Epithelial cell of prostate (primary cell): ENCODE data around the gene SOWAHA.

ENCODE experiments used
- DNase-seq: peaks from one replicate; pipeline ENCODE4 v3.0.0-alpha.2; 2011; ENCODE audit warnings: low read depth, low spot score
- H3K27ac ChIP-seq: fragments of 450-650 bp; 2 replicates; pipeline ENCODE4 v1.5.1; 2017; ENCODE audit warnings: mild to moderate bottlenecking

The SOWAHA gene

DNA sequence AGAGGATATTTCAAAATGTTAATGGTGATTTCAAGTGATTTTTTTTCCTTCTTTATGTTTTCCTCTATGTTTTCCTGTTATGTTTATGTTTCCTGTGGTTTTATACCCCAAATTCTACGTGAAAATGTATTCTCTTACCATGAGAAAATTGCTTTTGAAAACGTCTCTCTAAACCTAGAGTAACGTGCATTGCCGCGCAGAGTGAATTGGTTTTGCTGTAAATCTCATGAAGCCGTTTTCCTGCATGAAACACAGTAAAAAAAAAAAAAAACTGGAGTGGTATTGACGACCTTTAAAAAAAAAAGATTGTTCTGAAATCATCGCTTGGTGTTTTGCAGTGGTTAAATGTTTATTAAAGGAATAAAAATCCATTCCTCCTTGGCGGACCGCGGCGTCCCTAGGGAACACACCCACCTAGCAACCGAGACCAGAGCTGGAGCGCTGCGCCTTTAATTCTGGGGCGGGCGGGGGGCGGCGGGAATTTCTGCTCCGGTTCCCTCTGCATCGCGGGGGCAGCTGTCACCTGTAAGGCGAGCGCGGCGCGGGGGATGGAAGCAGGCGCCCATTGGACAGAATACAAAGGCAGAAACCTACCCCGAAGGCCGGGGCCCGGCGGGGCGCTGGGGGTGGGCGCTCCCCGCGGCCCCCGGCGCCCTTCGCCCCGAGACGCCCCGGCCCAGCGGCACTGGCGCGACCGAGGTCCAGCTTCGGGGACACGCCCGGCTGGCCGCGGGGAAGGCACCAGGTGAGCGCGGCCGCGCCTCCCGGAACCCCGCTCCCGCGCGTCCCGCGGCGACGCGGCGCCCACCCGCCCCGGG is at the start of gene SOWAHA:
Gene SOWAHA, plus strand, starts transcription at position 522 of the 818 bp plus-strand sequence. CDS start 320 bp downstream, outside the sequence.
- DNase-seq: no peak
- no peak within 1 kb of the TSS for H3K27ac ChIP-seq

DNA sequence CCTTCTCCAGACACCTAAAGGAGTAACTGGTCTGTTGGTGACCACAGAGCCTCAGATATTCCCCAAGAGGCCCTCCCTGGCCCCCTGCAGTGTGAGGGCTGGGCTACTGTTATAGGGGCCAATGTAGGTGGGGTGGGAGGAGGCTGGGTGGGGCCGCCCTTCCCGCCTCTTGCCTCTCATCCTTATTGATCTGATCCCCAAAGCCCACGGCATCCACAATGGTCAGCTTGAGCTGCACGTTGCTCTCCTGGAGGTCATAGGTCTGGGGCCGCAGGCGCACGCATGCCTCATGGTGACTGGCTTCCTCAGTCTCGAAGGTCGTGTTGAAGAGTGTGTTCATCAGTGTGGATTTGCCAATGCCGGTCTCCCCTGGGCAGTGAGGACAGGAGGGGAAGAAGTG is 49.1 kb upstream of the SOWAHA start:
- no peak overlapping the region for H3K27ac ChIP-seq
- no peak for DNase-seq

DNA sequence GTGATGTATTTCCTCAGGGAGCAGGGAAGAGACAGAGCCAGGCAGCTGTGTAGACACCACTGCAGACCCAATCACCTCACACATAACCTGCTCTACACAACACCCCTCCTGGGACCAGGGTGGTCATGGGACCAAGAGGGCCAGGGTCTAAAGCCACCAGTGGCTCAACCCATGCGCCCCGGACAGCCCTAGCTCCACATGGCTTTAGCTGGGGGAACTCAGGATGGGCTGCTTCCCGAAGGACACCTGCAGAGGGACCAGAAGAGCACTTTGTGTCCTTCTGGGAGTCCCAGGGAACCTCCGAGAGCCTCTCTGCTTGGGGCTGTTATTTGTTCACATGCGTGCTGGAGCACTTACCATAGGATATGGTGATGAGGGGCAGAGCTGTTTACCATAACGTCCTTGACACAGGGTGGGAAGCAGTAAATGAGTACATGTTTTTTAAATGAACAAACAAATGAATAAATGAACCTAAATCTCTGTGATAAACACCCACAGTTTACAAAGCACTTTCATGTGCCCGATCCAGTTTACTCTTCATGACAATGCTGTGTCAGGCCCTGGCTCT is 48.3 kb upstream of the SOWAHA start:
- DNase-seq: no peak
- H3K27ac ChIP-seq: no peak overlapping the region

DNA sequence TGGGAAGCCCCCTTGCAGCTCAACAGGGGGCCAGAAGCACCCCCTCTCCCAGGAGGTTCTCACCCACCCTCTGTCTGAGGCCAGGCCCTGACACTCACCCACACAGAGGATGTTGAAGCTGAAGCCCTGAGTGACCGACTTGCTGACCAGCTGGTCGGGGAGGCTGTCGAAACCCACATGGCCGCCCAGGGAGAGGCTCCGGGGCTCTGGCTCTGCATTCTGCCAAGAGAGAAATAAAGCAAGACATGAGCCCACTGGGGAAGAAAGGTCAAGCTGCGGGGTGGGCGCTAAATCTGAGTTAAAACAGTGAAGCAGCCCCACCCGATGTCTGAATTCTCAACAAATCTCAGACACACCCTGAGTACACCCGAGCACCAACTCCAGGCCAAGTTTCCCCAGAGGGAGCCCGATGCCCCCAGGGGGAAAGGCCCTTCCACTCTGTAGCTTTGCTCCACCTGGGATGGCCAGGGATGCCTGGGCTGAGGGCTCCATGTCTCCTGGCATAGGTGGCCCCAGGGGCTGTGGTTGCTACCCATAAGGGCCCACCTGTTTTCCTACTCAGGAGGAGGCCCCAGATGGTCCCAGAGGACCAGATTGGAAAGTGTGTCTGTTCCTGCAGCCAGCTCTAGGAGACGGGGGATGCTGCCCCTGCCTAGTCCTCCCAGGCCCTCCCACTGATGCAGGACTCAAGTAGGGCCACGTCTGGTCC is 47.6 kb upstream of the SOWAHA start:
- no peak for DNase-seq
- no peak overlapping the region for H3K27ac ChIP-seq

DNA sequence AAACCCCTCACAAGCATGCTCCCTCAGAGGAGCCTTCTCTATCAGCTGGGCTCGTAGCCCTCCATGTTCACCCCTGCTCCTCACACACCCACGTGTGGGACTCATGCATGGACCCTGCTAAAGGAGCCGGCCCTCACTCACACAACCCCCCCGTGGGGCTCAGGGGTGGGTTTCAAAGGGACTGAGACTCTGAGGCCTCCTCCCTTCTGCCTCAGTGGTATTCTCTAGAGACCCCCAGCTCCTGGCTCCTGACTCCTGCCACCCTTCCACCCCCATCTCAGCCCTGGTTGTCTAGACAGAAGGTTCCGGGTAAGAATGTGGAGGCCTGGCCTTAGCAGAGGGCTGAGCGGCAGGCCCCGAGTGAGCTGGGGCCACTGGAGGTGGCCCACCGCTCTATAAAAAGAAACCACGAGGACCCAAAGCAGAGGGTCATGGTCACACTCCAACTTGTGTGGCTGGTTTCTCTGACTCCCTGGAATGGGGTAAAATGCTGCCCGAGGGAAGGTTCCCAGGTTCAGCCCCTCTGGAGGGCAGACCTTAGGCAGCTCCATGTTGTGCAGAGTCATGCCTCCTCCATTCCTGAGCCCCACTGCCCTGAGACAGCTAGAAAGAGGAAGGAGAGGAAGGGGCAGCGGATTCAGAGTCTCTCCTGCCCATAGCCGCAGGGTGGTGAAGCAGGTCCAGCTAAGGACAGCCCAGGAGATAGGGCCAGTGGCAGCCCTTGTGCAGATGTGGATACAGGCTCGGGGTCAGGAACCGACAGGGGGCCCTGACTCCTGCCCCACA is 46.9 kb upstream of the SOWAHA start:
- no peak overlapping the region for H3K27ac ChIP-seq
- no peak for DNase-seq

DNA sequence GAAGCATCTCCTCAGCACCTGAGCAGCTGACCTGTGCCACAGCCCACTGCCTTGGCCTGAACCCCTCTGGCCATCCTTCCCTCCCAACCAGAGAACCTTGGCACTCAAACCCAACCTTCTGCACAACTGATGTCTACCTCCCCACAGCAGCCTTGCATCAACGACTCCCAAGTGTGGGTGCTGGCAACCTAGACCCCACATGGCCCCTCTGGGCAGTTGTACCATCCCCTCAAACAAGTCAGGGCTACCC is 46.4 kb upstream of the SOWAHA start:
- no peak for DNase-seq
- no peak overlapping the region for H3K27ac ChIP-seq

DNA sequence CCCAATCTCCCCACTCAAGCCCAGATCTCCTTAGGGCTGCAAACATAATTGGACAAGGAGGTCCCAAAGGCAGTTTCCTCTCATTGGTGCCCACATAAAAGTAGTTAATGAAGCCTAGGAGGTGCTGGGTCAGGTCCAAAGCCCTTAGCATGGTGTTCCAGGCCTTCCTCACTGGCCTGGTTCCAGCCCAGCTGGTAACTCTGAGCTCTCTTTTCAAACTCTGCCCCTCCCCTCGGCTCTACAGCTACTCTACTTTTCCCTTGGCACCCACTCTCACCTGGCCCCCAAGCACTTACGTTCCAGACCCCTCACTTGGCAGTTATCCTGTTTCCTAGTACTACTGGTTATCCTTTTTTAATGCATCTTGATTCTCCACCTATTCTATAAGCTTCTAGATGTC is 46.0 kb upstream of the SOWAHA start:
- DNase-seq: no peak
- H3K27ac ChIP-seq: no peak overlapping the region

DNA sequence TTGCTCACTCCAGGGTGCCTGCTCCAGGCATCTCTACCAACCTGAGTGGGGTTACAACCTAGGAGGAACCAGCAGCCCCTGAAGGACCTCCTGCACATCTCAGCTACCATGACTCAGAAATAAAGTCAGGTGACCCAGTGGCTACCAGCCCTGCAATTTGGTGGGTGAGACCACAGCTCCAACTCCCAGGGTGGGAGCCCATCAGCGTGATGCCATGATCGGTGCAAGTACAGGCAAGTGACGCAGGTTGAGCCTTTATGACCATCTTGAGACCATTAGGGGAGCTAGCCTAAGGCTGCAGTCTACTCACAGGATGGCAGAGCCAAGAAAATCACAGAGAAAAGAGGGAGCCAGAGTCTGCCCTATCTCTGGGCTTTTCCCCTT is 44.6 kb upstream of the SOWAHA start:
- DNase-seq: no peak
- H3K27ac ChIP-seq: no peak overlapping the region

DNA sequence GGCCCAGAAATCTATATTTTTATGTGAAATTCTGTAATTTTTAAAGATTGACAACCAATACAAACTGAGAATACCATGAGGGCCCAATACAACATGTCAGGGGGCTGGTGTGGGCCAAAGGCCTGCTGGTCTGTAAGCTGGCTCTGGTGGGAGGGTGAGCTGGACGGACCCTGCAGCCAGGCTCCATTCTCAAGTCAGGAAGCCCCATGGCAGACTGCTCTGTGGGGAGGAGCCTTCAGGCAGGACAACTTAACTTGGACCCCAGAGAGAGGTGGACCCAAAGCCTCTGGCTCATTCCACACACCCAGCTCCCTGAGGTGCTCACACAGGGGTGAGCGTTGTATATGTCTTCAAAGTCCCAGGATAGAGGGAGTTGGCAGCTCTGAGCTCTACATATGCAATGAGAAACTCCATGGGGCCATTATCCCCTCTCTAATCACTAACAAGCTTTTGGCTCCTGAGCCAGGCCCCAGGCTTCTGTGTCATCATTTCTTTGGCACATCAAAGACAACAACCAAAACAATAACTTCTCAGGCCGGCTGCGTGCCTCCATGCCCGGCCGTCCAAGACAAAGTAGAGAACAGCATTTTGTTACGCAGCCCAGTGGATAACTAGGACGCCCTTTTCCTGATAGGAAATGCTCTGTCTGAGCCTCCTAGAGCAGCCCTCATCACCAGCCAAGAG is 42.5 kb upstream of the SOWAHA start:
- no peak for DNase-seq
- H3K27ac ChIP-seq: no peak overlapping the region

DNA sequence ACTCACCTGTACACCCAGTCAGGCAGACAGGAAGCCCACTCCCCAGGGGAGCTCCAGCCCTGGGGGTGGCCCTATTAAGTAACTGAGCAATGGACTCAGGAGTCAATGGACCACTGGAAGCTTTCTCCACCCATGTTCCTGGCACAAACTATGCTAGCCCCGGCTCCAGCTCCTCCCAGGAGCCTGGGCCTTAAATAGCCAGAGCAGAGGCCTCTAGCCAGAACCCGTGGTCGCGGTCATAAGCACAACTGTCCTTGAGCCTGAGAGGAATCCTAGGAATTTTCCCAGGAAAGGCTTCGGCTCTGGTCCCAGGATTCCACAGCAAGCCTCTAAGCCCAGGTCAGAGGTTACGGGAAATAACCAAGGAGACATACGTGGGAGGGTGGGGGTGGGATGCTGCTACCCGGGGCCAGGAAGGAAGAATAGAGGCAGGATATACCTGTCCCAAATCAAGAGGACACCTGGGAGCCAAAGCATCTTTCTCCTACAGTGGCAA is 41.6 kb upstream of the SOWAHA start:
- no peak overlapping the region for H3K27ac ChIP-seq
- DNase-seq: no peak

DNA sequence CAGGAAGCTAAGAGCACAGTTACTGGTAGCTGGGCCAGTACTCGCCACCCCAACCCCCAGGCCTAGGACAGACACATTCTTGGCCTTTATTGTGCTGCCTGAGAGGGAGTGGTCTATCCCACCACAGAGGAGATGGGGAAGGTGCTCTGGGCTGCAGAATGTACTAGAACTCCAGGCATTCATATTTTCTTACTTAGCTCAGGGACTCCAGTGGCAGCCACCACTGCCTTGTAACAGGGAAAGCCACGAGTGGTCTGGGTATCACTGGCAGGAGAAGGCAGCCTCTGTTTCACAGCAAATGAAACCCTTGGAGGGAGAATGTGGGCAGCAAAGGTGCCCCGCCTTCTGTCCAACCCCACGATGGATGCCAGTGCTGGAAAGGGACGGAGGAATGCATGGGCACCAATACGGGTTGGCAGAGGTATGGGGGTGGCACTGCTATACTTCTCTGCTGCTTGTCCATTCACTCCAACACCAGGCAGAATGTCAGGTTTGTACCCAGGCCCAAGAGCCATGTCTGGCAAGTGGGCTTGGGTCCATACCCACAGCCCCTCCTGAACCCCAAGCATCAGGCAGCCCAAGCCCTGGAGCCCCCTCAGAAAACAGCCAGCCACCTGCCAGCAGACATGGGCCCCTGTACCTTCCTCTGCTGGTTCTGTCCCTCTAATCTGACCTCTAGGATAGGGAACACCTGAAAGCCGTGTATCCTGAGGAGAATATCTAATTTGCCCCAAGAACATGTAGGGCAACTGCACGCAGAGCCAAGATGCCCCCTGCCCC is 40.6 kb upstream of the SOWAHA start:
- no peak for DNase-seq
- no peak overlapping the region for H3K27ac ChIP-seq

DNA sequence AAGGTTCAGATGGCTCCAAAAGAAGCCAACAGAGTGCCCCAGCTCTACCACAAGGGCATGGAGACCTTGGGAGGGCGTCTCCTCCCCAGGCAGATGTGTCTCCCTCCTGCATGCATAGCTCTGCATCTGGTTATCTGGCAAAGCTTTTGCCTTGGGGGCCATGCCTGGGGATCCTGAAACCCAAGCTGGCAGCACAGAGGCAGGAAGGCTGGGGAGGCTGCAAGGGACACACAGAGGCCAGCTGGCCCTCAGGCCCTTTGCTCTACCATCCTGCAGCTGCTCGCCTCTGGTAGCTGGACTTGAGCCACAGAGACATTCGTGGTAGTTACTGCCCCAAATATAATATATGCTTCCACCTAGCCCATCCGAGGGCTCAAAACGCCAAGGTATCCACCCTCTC is 40.0 kb upstream of the SOWAHA start:
- DNase-seq: no peak
- no peak overlapping the region for H3K27ac ChIP-seq

DNA sequence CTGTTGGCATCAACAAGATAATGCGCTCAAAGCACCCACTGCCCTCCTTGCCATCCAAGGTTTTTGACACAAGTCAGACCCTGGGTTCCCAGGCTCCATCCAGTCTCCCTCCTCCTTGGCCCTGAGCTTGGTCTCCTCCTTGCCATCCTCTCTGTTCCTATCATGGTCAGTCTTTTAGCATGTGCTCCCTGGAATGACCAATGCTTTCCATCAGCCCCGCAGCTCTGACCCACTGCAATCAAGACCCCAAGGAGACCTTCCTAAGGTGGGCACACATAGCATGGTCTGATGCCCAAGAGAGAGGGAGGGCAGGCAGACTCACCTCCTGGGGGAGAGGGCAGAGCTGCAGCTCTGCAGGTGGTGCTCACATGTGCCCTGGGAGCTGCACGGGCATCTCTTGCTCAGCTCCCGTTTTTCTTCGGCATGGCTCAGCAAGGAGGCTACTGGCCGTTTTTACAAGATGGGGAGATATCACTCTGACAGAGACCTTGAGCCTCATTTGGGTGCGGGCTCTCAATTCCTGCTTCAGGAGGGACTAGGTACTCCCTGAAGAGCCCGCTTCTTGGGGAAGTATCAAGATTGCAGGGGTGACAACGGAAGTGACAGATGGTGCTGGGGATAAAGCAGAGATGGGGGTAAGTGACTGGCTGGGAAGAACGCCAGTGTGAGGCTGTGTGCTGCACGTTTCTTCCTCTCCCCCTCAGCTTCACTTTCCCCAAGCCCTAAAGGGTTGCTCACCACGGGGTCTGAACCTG is 39.3 kb upstream of the SOWAHA start:
- no peak for DNase-seq
- H3K27ac ChIP-seq: no peak overlapping the region

DNA sequence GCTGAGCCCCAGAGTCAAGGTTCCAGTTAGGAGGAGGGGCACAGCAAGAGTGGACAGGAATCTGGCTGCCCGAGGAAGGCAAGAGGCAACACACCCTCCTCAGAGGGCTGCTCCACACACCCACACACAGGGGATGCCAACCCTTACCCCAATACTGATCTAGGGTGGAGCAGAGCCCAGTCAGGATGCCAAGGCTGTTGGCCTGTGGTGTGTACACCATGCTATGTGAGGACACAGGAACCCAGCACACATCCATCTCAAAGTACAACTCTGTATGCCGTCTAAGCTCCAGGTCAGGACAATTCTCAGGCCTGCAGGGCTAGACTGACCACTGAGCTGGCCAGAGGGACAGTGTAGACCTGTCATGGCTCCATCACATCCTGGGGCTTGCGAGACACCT is 38.7 kb upstream of the SOWAHA start:
- no peak overlapping the region for H3K27ac ChIP-seq
- no peak for DNase-seq

DNA sequence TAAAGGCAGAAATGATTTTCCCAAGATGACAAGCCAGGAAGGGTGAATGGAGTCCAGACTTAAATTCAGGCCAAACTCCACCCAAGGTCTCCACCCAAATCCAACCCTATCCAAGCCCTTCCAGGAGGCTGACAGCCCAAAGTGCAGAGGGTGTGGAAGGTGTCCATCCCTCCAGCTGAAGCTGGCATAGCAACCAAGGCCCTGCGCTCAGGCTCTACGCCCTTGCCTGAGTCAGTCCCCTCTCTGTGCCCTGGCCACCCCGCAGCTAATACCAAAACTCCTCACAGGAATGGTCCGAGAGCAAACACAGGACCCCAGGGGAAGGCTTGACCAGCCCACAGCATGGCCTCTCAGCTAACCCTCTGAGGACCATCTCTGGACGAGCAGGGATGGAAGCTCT is 38.2 kb upstream of the SOWAHA start:
- no peak overlapping the region for H3K27ac ChIP-seq
- DNase-seq: no peak

DNA sequence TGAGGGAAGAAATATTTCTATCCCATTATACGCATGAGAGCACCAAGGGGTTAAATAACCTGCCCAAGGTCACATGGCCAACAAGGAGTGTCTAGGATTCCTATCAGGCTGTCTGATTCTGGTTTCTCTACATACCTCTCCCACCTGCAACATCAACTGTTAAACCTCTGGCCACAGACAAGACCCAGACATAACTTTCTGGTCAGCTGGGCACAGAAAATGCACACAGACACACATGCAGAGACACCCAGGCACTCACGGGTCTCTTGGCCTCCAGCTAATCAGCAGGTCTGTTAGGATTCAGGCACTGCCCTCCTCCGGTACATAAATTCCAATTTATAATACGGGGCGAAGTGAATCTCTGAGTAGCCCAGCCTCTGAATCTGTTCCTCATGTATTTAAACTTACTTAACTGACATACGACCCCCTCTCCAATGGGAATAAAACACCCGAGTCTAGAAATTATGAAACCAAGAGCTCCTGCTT is 37.6 kb upstream of the SOWAHA start:
- H3K27ac ChIP-seq: peak overlapping the region; percentile 17
- no peak for DNase-seq

DNA sequence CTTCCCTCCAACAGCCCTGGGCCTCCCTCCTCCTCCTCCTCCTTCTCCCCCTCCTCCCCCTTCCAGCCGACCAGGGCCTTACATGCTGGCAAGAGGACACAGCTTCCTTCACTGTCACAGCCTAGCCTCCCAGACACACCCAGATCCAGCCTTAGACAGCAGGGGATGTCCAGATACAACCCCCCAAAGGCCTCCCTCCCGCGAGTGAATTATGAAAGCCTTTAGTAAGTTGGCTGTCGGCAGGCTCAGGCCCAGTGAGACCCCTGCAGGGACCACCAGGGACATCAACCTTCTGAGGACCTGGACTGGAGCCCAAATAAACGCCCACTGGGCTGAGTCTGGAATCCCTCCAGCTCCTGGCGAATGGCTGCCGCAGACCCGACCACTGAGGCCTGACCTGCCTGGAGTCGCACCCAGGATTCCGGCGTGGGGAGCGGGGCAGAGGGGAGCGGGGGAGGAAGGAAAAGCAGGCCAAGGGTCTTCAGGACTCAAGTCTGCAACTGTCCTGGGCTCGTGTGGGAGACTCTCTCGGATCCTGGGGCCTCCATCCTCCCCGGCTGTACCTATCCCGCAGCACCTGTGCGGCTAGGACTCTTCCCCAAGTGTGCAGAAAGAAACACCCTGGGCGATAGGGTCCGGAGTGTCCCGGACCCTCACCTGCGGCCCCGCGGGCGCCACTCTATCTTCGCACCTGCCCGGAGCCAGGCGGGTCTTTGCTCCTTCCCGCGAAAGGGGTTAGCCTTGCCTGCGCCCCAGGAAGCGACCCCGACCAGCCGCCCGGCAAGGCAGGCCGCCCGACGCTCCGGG is 36.8 kb upstream of the SOWAHA start:
- peak overlapping the region; percentile 17 for H3K27ac ChIP-seq
- no peak for DNase-seq

DNA sequence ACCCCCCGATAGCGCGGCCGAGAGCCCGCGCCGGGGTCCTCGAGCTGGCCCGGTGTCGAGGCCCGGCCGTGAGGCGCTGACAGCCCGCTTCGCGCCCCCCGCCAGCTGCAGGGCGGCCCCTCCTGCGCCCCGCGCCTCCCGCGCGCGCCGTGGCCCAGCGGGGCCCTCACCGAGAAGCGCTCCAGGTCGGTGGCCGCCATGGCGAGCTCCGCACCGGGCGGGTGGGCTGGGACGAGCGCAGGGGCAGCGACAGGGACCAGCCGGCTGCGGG is 36.2 kb upstream of the SOWAHA start:
- H3K27ac ChIP-seq: peak overlapping the region; percentile 17
- DNase-seq: no peak
